Breast epithelium (tissue), 3 donors: Measurements from ENCODE around the gene SFXN1.

Source experiments
- CTCF ChIP-seq, 3 donors: fragments of 450-650 bp; IDR thresholded peaks; one replicate each; pipeline ENCODE4 v1.5.1; 2016 to 2017; ENCODE audit warnings: antibody characterized with exemption in 3 of 3, mild to moderate bottlenecking in 3 of 3, moderate library complexity in 3 of 3
- POLR2A ChIP-seq: fragments of 450-650 bp; IDR thresholded peaks from one replicate; pipeline ENCODE4 v1.6.1; 2016; ENCODE audit warnings: antibody characterized with exemption, mild to moderate bottlenecking, moderate library complexity

GRCh38 chr5:175493726-175494125 is 15.4 kb downstream of the SFXN1 start:
- no peak for TF ChIP-seq CTCF (IDR thresholded peaks at IDR 0.05)
- no peak for TF ChIP-seq POLR2A
